ENCODE results near the gene LUZP2.

DNA sequence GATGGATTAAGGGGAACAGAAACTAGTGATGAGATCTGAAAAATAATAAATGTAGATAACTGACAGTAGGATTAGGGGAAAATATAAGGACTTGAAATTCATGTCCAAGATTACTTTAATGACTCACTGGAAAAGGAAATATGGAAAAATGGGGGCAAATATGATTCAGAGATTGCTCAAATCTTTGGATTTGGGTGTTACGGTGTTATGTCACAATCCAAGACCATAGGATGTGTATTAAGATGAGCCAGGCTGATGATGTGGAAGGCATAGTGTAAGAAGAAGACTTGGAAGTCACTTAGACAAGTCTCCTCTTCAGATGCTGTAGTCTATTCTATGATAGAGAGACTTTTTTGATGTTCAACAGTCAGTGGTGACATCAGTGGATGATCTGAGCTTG lies 323.7 kb downstream of the LUZP2 start:
- TF ChIP-seq SMC3 (IDR thresholded peaks at IDR 0.05; ENCODE audit: low read depth, low read length) (no peak), SIN3A (IDR thresholded peaks at IDR 0.05; ENCODE audit: borderline replicate concordance, low read depth, low read length) (no peak), CHD2 (IDR thresholded peaks at IDR 0.05; ENCODE audit: low read length, partially characterized antibody) (no peak), POLR2AphosphoS5 (IDR thresholded peaks at IDR 0.05; ENCODE audit: low read depth, low read length) (no peak), TAF1 (IDR thresholded peaks at IDR 0.05; ENCODE audit: borderline replicate concordance, low read depth, low read length) (no peak), FOSL2 (IDR thresholded peaks at IDR 0.05; ENCODE audit: borderline replicate concordance, low read depth) (no peak), JUND (IDR thresholded peaks at IDR 0.05) (no peak), FOXM1 (IDR thresholded peaks at IDR 0.05; ENCODE audit: low read depth) (no peak), REST (IDR thresholded peaks at IDR 0.05; ENCODE audit: low read depth, low read length) (no peak), EP300 (IDR thresholded peaks at IDR 0.05; ENCODE audit: borderline replicate concordance in 1 of 2, low read depth in 1 of 2, low read length in 1 of 2) (no peak)
- TF ChIP-seq, protein P1, sequence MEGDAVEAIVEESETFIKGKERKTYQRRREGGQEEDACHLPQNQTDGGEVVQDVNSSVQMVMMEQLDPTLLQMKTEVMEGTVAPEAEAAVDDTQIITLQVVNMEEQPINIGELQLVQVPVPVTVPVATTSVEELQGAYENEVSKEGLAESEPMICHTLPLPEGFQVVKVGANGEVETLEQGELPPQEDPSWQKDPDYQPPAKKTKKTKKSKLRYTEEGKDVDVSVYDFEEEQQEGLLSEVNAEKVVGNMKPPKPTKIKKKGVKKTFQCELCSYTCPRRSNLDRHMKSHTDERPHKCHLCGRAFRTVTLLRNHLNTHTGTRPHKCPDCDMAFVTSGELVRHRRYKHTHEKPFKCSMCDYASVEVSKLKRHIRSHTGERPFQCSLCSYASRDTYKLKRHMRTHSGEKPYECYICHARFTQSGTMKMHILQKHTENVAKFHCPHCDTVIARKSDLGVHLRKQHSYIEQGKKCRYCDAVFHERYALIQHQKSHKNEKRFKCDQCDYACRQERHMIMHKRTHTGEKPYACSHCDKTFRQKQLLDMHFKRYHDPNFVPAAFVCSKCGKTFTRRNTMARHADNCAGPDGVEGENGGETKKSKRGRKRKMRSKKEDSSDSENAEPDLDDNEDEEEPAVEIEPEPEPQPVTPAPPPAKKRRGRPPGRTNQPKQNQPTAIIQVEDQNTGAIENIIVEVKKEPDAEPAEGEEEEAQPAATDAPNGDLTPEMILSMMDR (IDR thresholded peaks at IDR 0.05) = no peak

Measured in SK-N-SH (cell line).